ENCODE results near the gene ANP32B. TPM values are rescaled to one million over a fixed set of nuclear protein-coding genes. Genes with fewer than 3 reads are reported as not detected.

Gene ANP32B
- total RNA-seq, 6 experiments from 2014 or later: 99.6 to 165 (median 155) TPM

GRCh38 chr9:97984188-97985057, 1.3 kb downstream of the ANP32B start:
- Mint-ChIP-seq H3K9me3 (no peaks in the 10 kb centered on the region), H3K4me3 (no peak overlapping the region), H3K27me3 (ENCODE audit: insufficient read depth) (peaks cover 1% of the 10 kb centered on the region), H3K36me3 (ENCODE audit: low read depth) (peaks cover 5% of the 10 kb centered on the region; the same call in 1 of the 2 replicates), H3K27ac (peak overlapping the region; percentile 58), H3K4me1 (ENCODE audit: low read depth) (peaks cover 56% of the 10 kb centered on the region)
- TF ChIP-seq CTCF (IDR thresholded peaks at IDR 0.05): no peak
- DNase-seq: peak; percentile 52

GRCh38 chr9:97985058-97985861, 2.1 kb downstream of the ANP32B start:
- H3K27ac Mint-ChIP-seq: peak overlapping the region; percentile 84
- peak overlapping the region; percentile 84 for H3K4me3 Mint-ChIP-seq
- H3K36me3 Mint-ChIP-seq (ENCODE audit: low read depth): peaks cover 5% of the 10 kb centered on the region; the same call in 1 of the 2 replicates
- H3K4me1 Mint-ChIP-seq (ENCODE audit: low read depth): peaks cover 65% of the 10 kb centered on the region
- TF ChIP-seq CTCF (IDR thresholded peaks at IDR 0.05): peak; percentile 4; the same call in 1 of the 2 replicates
- H3K27me3 Mint-ChIP-seq (ENCODE audit: insufficient read depth): peaks cover 1% of the 10 kb centered on the region
- no peaks in the 10 kb centered on the region for H3K9me3 Mint-ChIP-seq
- no peak for DNase-seq

DNA sequence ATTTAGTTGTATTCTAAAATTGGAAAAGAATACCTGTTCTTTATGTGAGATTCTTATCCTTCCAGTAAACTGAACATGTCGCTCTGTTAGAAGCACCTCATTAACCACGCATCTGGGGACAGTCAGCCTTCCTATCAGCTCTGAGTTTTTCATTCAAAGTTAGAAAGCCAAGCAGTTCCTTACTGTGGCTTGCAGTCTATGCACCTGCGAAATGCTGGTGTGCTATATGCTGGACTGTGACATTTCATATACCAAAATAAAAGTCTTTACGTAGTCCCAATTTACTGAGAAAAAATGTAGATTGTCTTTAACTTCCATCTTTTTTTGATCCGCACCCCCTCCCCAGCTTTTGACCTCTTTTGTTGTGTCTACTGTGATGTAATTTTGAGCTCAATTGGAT, 4.3 kb downstream of the ANP32B start:
- TF ChIP-seq CTCF (IDR thresholded peaks at IDR 0.05): no peak
- no peak overlapping the region for H3K4me3 Mint-ChIP-seq

GRCh38 chr9:97990259-97990658, 7.1 kb downstream of the ANP32B start:
- Mint-ChIP-seq H3K9me3 (no peaks in the 10 kb centered on the region), H3K4me1 (ENCODE audit: low read depth) (peaks cover 85% of the 10 kb centered on the region), H3K27me3 (ENCODE audit: insufficient read depth) (no peaks in the 10 kb centered on the region; the same call in 1 of the 2 replicates), H3K4me3 (peak overlapping the region; percentile 12; the same call in 1 of the 2 replicates), H3K27ac (peak overlapping the region; percentile 57), H3K36me3 (ENCODE audit: low read depth) (peaks cover 10% of the 10 kb centered on the region; the same call in 1 of the 2 replicates)
- peak; percentile 65 for DNase-seq
- TF ChIP-seq CTCF (IDR thresholded peaks at IDR 0.05): peak; percentile 62

More for the DNA sequence above, 4.3 kb downstream of the ANP32B start:
- DNase-seq: no peak
- no peak overlapping the region for H3K27ac Mint-ChIP-seq
- H3K27me3 Mint-ChIP-seq (ENCODE audit: insufficient read depth): no peaks in the 10 kb centered on the region; the same call in 1 of the 2 replicates
- peaks cover 68% of the 10 kb centered on the region for H3K4me1 Mint-ChIP-seq (ENCODE audit: low read depth)
- peaks cover 5% of the 10 kb centered on the region; the same call in 1 of the 2 replicates for H3K36me3 Mint-ChIP-seq (ENCODE audit: low read depth)
- no peaks in the 10 kb centered on the region for H3K9me3 Mint-ChIP-seq

- no peak for TF ChIP-seq CTCF (IDR thresholded peaks at IDR 0.05)
These were observed 8.7 kb downstream of the ANP32B start for GRCh38 chr9:97991818-97992217.

More at GRCh38 chr9:97991818-97992217, 8.7 kb downstream of the ANP32B start:
- Mint-ChIP-seq H3K27ac (peak overlapping the region; percentile 29; the same call in 1 of the 2 replicates), H3K4me1 (ENCODE audit: low read depth) (peaks cover 71% of the 10 kb centered on the region), H3K36me3 (ENCODE audit: low read depth) (peaks cover 9% of the 10 kb centered on the region; the same call in 1 of the 2 replicates), H3K9me3 (no peaks in the 10 kb centered on the region), H3K4me3 (no peak overlapping the region), H3K27me3 (ENCODE audit: insufficient read depth) (no peaks in the 10 kb centered on the region)
- DNase-seq: no peak
